GM23248 (cell line): ENCODE data around the gene ATP1B3.

Source experiments
- EZH2 ChIP-seq: fragments of 200-600 bp; sonication (generic); IDR thresholded peaks from 2 replicates; pipeline ENCODE4 v1.6.1; 2018; ENCODE audit warnings: antibody characterized with exemption, mild to moderate bottlenecking; ENCODE audit not compliant: insufficient read depth, poor library complexity, severe bottlenecking
- EZH2phosphoT487 ChIP-seq: fragments of 200-600 bp; sonication (generic); IDR thresholded peaks from 2 replicates; pipeline ENCODE4 v1.6.1; 2018; ENCODE audit warnings: antibody characterized with exemption, moderate library complexity, mild to moderate bottlenecking, low read depth; ENCODE audit not compliant: insufficient read depth

- TF ChIP-seq EZH2, result no peak
- no peak for TF ChIP-seq EZH2phosphoT487
Measured at GRCh38 chr3:141870091-141870687, 6.3 kb upstream of the ATP1B3 start.
